Subcutaneous adipose tissue (tissue), 4 donors: Measurements from ENCODE around the gene PDK2. TPM values are rescaled to one million over a fixed set of nuclear protein-coding genes. Genes with fewer than 3 reads are reported as not detected.

Experiments used
- CTCF ChIP-seq: fragments of 450-650 bp; IDR thresholded peaks from one replicate; pipeline ENCODE4 v1.5.1; 2016; ENCODE audit warnings: low read depth, mild to moderate bottlenecking, control low read depth, antibody characterized with exemption, moderate library complexity
- total RNA-seq, 4 donors: library from RNA; depleted of rRNA; stranded (reverse); fragments of >200 nt; gene quantifications; one replicate each; pipeline ENCODE4 v1.1.0, GENCODE V29; 2016

PDK2 gene
- total RNA-seq, 4 donors from 2014 or later: 37.4 to 157 (median 43.1) TPM

GRCh38 chr17:50141026-50141744, 46.0 kb downstream of the PDK2 start:
- TF ChIP-seq CTCF: no peak

GRCh38 chr17:50141745-50142110, 46.6 kb downstream of the PDK2 start:
- TF ChIP-seq CTCF: no peak

- TF ChIP-seq CTCF: no peak
These were observed 48.5 kb downstream of the PDK2 start for GRCh38 chr17:50143461-50144176.

GRCh38 chr17:50144355-50144754, 49.2 kb downstream of the PDK2 start:
- no peak for TF ChIP-seq CTCF

GRCh38 chr17:50144845-50145531, 49.8 kb downstream of the PDK2 start:
- TF ChIP-seq CTCF: no peak

GRCh38 chr17:50145532-50146229, 50.5 kb downstream of the PDK2 start:
- TF ChIP-seq CTCF: no peak
